Psoas muscle (tissue), 8 donors: ENCODE measurements around the gene PCDH12. TPM values are rescaled to one million over a fixed set of nuclear protein-coding genes. Genes with fewer than 3 reads are reported as not detected.

Experiments used
- ATAC-seq, 4 donors: fragments of 200-7000 bp; cut with Tn5 transposase; one replicate each; pipeline ENCODE4 v1.9.1; 2020; ENCODE audit warnings: moderate library complexity in 3 of 4, mild to moderate bottlenecking in 2 of 4
- DNase-seq, 2 donors: peaks; one replicate each; pipeline ENCODE4 v3.0.0-alpha.2; 2020
- H3K27ac ChIP-seq: fragments of 200-600 bp; one replicate; pipeline ENCODE4 v1.8.0; 2022
- H3K27me3 ChIP-seq, 3 donors: fragments of 200-600 bp in 1 of 3; one replicate each; pipeline versions ENCODE4 v1.6.1 to v1.8.0; 2013 to 2022; ENCODE audit warnings: low read length in 2 of 3, mild to moderate bottlenecking in 2 of 3, moderate library complexity in 1 of 3; ENCODE audit not compliant: insufficient read depth in 3 of 3
- H3K36me3 ChIP-seq, 2 donors: fragments of 200-600 bp in 1 of 2; one replicate each; pipeline versions ENCODE4 v1.6.1 to v1.8.0; 2013 to 2022; ENCODE audit warnings: low read depth in 1 of 2, mild to moderate bottlenecking in 1 of 2, moderate library complexity in 1 of 2; ENCODE audit not compliant: insufficient read depth in 1 of 2
- H3K4me1 ChIP-seq: fragments of 200-600 bp; one replicate; pipeline ENCODE4 v1.8.0; 2022
- H3K4me3 ChIP-seq: fragments of 200-600 bp; one replicate; pipeline ENCODE4 v1.8.0; 2022; ENCODE audit warnings: mild to moderate bottlenecking
- H3K9me3 ChIP-seq: fragments of 200-600 bp; one replicate; pipeline ENCODE4 v1.8.0; 2022
- CTCF ChIP-seq: fragments of 200-600 bp; IDR thresholded peaks from one replicate; pipeline ENCODE4 v1.8.0; 2022; ENCODE audit warnings: antibody characterized with exemption
- WGBS, 3 donors: extraction: QIAGEN DNeasy Blood & Tissue Kit; methylation state at CpG; one replicate each; pipeline versions ENCODE4 v1.1.6 to v1.1.7; 2013; 5-methylcytosine and 5-hydroxymethylcytosine counted together
- intact Hi-C, 2 donors: fragments of 100-400 bp; cut with DNase I; formaldehyde crosslinking; loops; one replicate each; pipeline versions ENCODE4 v1.11.0 to v1.14.2; 2022
- long read RNA-seq, 2 donors: library from polyadenylated mRNA; unstranded; transcript quantifications; one replicate each; pipeline ENCODE4 v2.0.0, GENCODE V29; 2021
- polyA plus RNA-seq, 3 donors: library from polyadenylated mRNA; stranded (reverse); fragments of 200-250 nt; gene quantifications; one replicate each; pipeline ENCODE4 v1.2.3, GENCODE V29; 2013
- total RNA-seq, 4 donors: library from RNA; stranded (reverse); fragmentation: NEBNext Ultra II Directional in 2 of 4; extraction: Animal tissue kit (Norgen Biotek cat#: 25700) in 2 of 4; gene quantifications; one replicate each; pipeline versions ENCODE4 v1.2.1 to v1.2.4, GENCODE V29; 2021 to 2023
- donor health status: healthy with polysubstance abuse.
- donor health status: DM: no; HTN: no; CAD: no; lungs with moderate emphysema.
- donor health status: Bipolar disorder and iron deficiency.
- donor health status: healthy.
- donor health status: DM: yes; HTN: yes; CAD: no.
- donor health status: DM: no; HTN: no; CAD: no.
- donor health status: DM: no; HTN: no; CAD: no.
- donor health status: DM: yes; HTN: yes; CAD: no.

The PCDH12 gene
- total RNA-seq = 1 to 10 TPM; 2.7 to 6.0 (median 3.4) TPM
- polyA plus RNA-seq = 1 to 10 TPM; 1.4 to 1.6 (median 1.5) TPM
- long read RNA-seq, donor 1, full-length matches to known transcripts = 1 of 1 reads
- long read RNA-seq, donor 1, partial matches to known transcripts = 0 of 1 reads
- long read RNA-seq, donor 1, other reads (novel, unspliced or antisense) = 0 of 1 reads
- long read RNA-seq, donor 2, full-length matches to known transcripts = 1 of 3 reads
- long read RNA-seq, donor 2, partial matches to known transcripts = 1 of 3 reads
- long read RNA-seq, donor 2, other reads (novel, unspliced or antisense) = 1 of 3 reads

DNA sequence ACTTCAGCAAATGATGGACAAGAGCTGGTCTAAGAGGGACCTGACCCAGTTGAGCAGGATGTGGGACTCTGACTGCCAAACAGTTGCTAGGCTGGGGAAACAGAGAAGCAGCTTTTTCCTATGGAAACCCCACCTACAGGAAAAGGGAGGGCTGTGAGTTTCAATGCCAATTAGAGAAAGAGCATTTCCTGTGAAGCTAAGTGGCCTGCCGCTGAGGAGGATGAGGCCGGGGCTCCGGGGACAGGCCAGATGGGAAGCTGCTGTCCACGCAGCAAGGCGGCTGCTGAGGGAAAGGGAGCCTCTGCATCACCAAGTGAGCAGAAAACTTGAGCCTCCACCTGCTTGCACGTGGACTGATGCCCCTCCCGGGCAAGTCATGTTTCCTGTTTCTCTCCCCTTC lies at the start of gene PCDH12:
TSS of gene PCDH12 (minus strand) at position 90 of the 400 bp plus-strand sequence. CDS start 351 bp downstream, outside the sequence.
- H3K27ac ChIP-seq = peak within 1 kb of the TSS; percentile 58
- TF ChIP-seq CTCF = no peak
- ATAC-seq = peak in 2 of 4 donors; percentile 19 to 25
- no peaks in the 10 kb centered on the region for H3K9me3 ChIP-seq
- intact Hi-C loops = no loop called here
- DNase-seq = peak; percentile 47 to 68
- no peaks in the 10 kb centered on the region for H3K36me3 ChIP-seq
- H3K4me1 ChIP-seq = peaks cover 5% of the 10 kb centered on the region
- H3K27me3 ChIP-seq = no peaks in the 10 kb centered on the region
- H3K4me3 ChIP-seq = peak within 1 kb of the TSS; percentile 56
- WGBS, 3 donors = 27 to 45% (median 30%) methylated on average over 7 of the region's 7 CpGs

GRCh38 chr5:142007237-142007544 lies 49.2 kb upstream of the PCDH12 start:
- Histone ChIP-seq H3K9me3 (no peaks in the 10 kb centered on the region), H3K27me3 (no peaks in the 10 kb centered on the region), H3K36me3 (peaks cover 12 to 74% of the 10 kb centered on the region in 2 donors), H3K27ac (no peak overlapping the region), H3K4me1 (no peaks in the 10 kb centered on the region), H3K4me3 (no peak overlapping the region)
- ATAC-seq (no peak), DNase-seq (no peak)
- no peak for TF ChIP-seq CTCF
- 78 to 85% (median 80%) methylated on average over 1 of the region's 1 CpG for WGBS, 3 donors
- intact Hi-C loops = loop anchor here in 1 of 2 donors (5.0 kb wide), 1 partner anchor 130 kb away; no protein-coding TSS in a partner anchor

DNA sequence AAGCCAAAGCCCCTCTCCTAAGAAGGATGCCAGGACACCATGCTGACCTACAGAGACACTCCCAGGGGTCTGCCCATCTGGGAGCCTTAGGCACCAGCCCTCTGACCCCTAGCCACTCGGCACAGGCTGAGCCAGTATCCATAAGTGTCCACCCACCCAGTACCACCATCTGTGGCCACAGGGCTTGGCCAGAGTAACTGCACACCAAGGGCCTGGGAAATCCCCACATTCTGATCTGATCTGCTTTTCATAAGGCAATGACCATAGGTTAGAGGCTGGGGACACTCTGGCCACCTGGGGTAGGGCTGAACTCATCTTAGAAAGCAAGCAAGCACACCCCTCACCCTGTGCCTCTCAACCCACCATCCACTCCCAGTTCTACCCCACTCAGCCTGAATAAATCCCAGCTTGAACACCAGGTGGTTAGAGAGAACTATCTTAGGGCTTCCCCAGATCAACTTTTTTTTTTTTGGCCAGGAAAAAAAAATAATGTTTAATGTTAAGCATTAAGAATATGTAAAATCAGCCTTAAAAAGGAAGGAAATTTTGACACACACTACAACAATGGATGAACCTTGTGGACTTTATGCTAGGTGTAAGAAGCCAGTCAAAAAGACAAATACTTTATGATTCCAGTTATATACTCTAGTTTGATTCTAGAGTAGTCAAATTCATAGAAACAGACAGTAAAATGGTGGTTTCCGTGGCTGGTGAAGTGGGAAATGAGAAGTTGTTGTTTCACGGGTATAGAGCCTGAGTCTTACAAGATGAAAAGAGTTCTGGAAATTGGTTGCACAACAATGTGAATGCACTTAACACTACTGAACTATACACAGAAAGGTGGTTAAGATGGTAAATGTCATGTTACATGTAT lies 48.6 kb upstream of the PCDH12 start:
- no peak for TF ChIP-seq CTCF
- Histone ChIP-seq H3K9me3 (no peaks in the 10 kb centered on the region), H3K27me3 (no peaks in the 10 kb centered on the region), H3K27ac (no peak overlapping the region), H3K36me3 (peaks cover 12 to 79% of the 10 kb centered on the region in 2 donors), H3K4me1 (no peaks in the 10 kb centered on the region), H3K4me3 (no peak overlapping the region)
- intact Hi-C loops = loop anchor here in 1 of 2 donors (5.0 kb wide), 1 partner anchor 131 kb away; no protein-coding TSS in a partner anchor
- ATAC-seq = peak in 2 of 4 donors; percentile 18 to 31
- WGBS, 3 donors = 79 to 86% (median 85%) methylated on average over 3 of the region's 3 CpGs
- DNase-seq = no peak

DNA sequence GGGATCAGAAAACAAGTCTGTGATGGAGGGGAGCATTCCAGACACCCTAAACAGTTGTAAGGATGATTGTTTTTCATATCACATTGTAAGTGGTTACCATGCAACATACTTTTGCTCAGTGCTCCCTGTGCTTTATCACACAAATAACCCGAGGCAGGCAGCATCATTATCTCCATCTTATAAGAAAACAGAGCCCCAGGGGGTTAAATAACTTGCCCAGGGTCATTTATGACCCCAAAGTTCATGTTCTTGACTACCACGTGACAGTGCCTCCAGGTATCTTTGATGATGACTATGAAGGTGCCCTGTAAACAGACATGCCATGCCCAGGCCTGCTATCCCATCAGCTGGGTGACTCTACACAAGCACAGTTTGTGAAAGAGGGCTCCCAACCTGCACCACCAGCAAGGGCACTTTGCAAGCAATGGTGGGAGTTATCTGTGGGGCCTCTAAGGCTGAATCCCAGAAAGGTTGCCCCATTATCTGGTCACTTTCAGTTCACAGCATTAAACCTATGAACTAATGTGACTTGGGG lies 45.3 kb upstream of the PCDH12 start:
- 62 to 79% (median 71%) methylated on average over 2 of the region's 2 CpGs for WGBS, 3 donors
- TF ChIP-seq CTCF = no peak
- H3K9me3 ChIP-seq = no peaks in the 10 kb centered on the region
- no peaks in the 10 kb centered on the region for H3K4me1 ChIP-seq
- intact Hi-C loops = no loop called here
- no peak for ATAC-seq
- H3K4me3 ChIP-seq = no peak overlapping the region
- H3K36me3 ChIP-seq = peaks cover 13 to 97% of the 10 kb centered on the region in 2 donors
- H3K27ac ChIP-seq = no peak overlapping the region
- no peaks in the 10 kb centered on the region for H3K27me3 ChIP-seq
- DNase-seq = no peak
